Ishikawa (cell line): ENCODE measurements around the gene ROBO2.

Source experiments
- EP300 ChIP-seq: IDR thresholded peaks from 2 replicates; pipeline ENCODE4 v1.6.1; 2012; ENCODE audit warnings: borderline replicate concordance
- FOXM1 ChIP-seq: IDR thresholded peaks from 2 replicates; pipeline ENCODE4 v1.6.1; 2012; ENCODE audit warnings: low read depth, borderline replicate concordance
- ZBTB7A ChIP-seq: IDR thresholded peaks from 2 replicates; pipeline ENCODE4 v1.6.1; 2012; ENCODE audit warnings: low read depth
- TF ChIP-seq, protein P1 (sequence below): IDR thresholded peaks from 2 replicates; pipeline ENCODE4 v1.6.1; 2012; ENCODE audit warnings: low read depth, mild to moderate bottlenecking
- TF ChIP-seq, protein P2 (sequence below): IDR thresholded peaks from 2 replicates; pipeline ENCODE4 v1.6.1; 2012

DNA sequence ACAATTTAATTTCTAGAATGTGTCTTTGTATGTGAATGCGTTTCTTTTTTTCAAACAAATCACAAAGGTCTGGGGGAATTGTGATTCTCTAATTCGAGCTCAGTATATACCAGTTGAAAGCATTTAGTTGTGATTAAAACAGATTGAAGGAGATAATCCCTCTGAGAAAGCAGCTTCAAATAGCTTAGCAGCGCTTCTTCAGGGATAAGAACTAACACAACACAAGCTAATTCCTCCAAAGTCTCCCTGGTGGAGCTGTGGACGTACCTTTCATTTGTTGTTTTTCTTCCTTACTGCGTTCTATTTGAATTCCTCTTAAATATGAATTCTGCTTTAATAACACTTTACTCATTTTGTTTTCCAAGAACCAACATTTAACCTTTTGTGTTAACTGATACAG, 286.7 kb downstream of the ROBO2 start:
- TF ChIP-seq EP300 (no peak), ZBTB7A (no peak), FOXM1 (no peak)
- TF ChIP-seq, protein P1, sequence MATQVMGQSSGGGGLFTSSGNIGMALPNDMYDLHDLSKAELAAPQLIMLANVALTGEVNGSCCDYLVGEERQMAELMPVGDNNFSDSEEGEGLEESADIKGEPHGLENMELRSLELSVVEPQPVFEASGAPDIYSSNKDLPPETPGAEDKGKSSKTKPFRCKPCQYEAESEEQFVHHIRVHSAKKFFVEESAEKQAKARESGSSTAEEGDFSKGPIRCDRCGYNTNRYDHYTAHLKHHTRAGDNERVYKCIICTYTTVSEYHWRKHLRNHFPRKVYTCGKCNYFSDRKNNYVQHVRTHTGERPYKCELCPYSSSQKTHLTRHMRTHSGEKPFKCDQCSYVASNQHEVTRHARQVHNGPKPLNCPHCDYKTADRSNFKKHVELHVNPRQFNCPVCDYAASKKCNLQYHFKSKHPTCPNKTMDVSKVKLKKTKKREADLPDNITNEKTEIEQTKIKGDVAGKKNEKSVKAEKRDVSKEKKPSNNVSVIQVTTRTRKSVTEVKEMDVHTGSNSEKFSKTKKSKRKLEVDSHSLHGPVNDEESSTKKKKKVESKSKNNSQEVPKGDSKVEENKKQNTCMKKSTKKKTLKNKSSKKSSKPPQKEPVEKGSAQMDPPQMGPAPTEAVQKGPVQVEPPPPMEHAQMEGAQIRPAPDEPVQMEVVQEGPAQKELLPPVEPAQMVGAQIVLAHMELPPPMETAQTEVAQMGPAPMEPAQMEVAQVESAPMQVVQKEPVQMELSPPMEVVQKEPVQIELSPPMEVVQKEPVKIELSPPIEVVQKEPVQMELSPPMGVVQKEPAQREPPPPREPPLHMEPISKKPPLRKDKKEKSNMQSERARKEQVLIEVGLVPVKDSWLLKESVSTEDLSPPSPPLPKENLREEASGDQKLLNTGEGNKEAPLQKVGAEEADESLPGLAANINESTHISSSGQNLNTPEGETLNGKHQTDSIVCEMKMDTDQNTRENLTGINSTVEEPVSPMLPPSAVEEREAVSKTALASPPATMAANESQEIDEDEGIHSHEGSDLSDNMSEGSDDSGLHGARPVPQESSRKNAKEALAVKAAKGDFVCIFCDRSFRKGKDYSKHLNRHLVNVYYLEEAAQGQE, result no peak
- TF ChIP-seq, protein P2, sequence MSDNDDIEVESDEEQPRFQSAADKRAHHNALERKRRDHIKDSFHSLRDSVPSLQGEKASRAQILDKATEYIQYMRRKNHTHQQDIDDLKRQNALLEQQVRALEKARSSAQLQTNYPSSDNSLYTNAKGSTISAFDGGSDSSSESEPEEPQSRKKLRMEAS, result no peak
